Measurements from ENCODE around the gene DPF3.

Gene DPF3

DNA sequence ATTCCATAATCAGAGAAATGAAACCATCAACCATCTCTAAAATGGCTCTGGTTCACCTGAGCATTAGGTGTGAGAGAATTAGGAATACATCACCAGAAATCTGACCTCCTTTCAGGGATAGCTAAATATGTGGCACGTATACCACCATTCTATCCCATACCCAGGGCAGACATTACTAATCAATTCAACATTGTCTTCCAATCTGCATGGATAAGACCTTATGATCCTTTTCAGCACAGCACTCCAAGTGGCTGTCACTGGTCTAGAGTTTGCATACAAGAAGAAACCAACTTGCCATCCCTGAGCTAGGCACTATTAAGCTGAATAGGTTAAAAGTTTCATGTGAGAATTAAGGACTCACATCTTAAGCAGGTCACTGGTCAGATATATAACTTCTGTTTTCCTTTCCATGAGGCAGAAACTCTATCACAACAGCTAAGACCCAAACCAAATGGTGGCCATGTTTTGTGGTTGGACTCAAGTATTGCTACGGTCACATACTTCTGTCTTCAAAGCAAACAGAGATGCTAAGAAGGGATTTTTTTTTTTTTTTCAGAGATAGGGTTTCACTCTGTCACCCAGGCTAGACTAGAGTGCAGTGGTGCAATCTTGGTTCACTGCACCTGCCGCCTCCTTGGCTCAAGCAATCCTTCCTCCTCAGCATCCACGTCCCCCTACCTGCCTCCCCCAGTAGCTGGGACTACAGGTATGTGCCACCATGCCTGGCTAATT is 249.0 kb downstream of the DPF3 start:
- DNase-seq (ENCODE audit: low read depth): no peak

DNA sequence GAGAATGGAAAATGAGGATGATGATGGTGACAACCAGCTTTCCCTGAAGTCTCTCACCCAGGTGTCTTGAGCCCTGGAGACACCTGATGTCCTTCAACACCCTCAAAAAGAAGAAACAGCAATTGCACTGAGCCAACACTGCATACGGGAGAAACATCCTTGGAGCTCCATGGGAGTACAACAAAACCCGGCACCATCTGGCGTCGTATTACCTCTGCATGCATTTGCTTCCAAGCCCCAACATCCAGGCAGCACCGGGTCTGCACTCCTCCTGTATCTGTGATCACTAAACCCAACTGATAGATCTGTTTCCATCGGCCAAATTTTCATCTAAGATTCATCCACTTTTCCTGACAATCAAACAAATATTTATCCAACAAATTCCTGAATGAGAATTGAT is 249.9 kb downstream of the DPF3 start:
- no peak for DNase-seq (ENCODE audit: low read depth)

DNA sequence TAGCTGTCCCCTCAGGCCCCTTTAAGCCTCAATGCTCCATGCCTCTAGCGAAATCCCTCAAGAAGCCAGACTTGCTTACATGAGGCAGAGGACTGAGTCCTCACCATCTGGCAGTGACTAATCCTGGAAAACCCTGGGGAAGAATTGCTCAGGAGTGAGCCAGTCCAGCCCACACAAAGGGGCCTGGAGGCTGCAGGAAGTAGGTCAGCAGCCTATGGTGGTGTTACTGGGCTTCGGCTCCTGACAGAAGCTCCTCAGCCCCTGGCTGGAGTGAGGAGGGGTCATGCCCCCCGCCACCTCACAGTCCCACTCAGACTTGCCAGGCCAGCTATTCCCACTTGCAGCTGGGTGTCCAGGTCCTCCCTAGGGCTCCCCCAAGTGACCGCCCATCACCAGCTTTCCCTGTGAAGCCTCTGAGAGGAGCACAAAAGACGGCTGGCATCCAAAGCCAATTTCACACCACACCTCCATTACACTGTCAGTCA is 250.5 kb downstream of the DPF3 start:
- peak; percentile 99 for DNase-seq (ENCODE audit: low read depth)

DNA sequence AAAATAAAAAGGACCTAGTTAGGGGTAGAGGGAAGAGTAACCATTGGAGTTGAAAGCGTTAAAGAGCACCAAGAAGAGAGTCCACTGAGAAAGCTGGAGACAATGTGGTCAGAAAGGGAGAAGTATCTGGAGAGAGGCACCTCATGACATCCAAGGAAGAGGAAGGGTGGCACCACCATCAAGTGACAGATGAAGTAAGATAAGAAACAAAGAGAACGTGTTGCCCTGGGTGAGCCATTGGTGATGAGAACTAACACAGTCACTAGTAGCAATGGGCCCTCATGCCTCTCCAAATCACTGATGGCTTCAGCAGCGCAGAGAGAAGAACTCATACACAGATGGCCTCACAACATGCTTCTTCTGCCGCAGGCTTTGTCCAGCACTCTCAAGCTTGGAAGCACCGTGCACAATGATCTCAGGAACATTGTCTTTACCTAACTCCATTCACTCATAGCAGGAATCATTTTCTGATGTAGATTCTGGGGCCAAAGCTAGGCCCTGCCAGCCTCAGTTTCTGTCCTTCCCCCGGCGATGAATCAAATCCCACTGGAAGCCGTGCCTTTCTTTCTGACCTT is 252.9 kb downstream of the DPF3 start:
- no peak for DNase-seq (ENCODE audit: low read depth)

DNA sequence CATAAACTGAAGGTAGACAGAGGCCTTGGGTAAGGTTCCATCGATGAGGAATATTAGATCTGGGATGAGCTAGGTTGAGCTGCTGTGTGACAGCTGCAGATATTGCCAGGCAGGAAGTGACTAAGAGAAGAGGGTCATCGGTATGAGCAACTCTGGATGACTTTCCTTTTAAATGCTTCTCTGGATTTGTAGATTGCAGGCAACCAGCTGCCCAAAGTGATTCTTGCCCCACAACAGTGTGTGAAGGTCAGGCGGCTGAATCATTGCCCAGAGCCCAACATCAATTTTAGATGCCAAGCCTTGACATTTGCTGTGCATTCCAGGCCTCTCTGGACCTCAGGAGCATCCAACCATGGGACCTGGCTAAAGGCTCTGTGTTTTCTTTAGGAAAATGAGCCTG is 255.9 kb downstream of the DPF3 start:
- DNase-seq (ENCODE audit: low read depth): peak; percentile 72

DNA sequence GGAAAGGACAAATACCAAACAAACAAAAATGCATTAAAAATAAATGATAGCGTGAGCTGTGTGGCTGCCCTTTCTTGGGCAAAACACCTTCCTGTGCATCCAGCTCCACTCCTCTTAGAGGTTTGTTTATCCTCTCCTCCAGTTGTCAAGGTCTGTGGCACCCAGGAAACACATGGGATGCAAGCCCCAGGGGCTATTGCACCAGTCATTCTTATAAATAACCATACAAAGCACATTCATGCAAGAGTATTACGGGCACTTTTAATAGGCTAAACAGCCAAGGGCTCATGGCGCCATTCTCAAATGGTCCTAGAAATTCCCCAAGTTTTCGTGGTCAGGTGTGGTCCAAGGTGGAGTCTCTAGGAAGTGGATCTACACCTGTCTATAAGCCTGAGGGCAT is 257.0 kb downstream of the DPF3 start:
- DNase-seq (ENCODE audit: low read depth): no peak

DNA sequence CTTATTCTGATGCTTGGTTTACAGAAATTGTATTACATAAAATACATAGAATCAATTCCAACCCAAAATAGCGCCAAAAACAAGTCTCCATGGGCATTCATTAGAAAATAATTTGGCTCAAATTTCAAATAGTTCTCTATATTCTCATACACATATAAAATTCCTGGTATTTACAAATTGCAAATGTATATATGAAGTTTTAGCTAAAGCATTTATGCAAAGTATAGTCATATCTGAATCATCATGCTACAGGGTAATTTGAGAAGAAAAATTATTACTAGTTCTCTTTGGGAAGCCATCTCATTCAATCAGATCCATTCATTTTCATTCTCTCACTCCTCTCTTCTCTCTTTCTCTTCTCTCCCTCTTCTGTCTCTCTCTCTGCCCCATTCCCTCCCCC is 257.8 kb downstream of the DPF3 start:
- DNase-seq (ENCODE audit: low read depth): no peak

DNA sequence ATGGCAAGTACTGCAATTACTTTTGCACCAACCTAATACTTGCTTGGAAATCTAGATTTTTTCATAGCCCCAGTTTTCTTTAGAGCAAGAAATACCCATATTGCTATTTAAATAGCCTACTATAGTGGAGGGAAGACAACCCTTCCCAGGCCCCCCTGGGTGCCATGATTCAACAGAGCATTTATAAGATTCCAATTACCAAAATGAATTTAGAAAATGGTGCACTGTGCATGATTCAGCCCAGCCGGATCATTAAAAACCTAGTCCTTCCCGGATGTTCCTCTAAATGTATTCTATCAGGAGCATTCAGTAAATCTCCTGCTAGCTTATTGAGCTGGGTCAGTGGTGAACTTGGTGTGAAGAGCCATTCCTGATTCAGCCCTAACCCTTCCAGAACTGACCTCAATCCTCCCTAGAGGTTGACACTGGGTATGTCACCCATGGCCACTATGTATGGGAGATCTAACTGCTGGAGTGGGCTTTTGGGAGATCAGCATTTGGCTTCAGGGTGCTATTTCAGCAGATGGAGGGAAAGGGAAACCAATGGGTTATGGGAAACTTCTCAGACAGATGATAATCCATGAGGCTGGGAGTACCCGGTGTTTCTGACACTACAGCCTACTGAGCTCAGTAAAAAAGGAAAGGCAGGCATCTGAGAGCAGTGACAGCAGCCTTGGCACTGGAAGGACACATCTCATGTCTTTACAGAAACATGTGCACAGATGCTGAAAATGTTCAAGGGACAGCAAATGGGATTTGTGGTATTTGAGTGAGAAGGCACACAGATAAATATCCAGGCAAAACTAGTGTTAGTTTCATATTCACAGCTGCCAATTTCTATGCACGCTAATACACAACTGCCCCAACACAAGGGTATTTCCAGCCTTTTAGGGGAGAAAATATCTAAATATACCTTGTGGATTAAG is 258.9 kb downstream of the DPF3 start:
- no peak for DNase-seq (ENCODE audit: low read depth)

DNA sequence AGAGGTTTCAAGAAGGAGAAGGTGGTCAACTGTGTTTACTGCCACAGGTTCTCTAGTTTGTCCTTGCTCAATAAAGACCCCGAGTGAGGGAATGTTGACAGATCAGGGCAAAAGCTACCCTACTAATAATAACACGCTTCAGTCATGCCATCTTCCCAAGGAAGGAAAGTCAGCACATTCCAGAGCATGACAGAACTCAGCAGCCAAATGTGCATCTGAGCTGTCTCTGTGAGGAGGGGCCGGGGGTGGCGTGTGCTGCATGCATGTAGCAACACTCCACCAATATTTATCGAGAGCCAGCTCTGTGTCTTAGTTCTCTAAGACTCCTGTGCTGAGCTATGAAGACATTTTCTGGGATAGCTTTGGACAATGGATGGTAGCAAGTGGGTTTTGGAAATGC is 260.4 kb downstream of the DPF3 start:
- DNase-seq (ENCODE audit: low read depth): no peak

DNA sequence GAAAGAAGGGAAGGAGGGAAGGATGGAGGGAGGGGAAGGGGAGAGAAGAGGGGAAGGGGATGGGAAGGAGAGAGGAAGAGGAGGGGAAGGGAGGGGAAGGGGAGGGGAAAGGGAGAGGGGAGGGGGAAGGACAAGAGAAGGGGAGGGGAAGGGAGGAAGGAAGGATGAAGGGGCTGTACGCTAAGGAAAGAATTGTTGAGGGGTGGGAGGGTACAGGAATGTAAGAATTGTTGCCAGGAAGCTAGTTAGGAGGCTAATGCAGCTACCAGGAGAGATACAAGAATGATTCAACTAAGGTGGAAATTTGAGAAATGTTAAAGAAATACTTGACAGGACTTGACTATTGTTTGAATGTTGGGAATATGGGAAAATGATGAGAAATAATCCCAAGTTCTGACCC is 261.2 kb downstream of the DPF3 start:
- no peak for DNase-seq (ENCODE audit: low read depth)

DNA sequence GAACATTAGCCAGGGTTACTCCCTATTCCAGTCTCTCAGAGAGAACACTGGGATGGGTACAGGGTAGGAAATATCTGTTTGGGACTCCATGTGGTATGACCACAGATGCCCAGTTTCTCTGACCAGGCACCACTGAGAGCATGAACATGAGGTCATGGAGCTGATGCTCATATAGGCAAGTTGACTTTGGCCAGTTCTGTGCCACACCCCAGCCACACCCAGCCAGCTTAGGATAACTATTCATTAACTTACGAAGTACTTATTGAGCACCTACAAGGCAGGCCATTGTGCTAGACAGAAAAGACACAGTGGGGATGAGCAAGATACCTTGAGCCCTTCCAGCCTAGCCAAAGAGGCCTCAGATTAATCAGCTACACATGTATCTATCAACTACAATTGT is 262.5 kb downstream of the DPF3 start:
- no peak for DNase-seq (ENCODE audit: low read depth)

DNA sequence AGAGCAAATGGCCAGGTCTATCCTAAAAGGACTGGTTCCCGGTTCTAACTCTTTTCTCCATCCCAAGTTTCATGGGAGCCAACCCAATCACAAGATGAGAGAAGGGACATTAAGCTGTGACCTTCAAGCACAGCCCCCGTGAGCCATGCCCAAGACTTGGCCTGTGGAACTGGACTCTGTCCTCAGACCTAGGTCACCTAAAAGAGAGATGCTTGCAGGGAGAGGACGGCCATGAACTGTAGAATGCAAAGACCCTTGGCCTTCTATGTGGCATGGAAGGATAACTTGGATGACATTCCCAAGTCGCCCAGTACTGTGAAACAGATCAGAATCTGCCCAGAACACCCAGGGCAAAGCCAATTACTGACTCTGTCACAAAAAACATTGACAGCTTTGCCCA is 263.5 kb downstream of the DPF3 start:
- no peak for DNase-seq (ENCODE audit: low read depth)

DNA sequence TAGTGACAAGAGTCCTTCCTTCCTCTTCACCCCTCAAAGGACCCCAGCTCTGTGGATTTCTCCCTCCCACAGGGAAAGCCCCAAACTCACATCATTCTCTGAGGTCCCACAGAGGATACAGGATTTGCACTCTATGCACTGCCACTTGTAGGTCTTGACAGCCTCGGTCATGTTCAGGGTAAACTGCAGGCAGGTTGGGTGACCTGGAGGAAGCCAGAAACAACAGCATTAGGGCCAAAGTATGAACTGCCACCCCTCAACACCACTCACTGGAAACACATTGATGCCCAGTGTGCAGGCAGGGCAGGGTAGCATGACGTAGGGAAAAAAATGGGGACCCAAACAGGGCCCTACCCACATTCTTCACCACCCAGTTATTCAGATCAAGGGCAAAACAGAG is 264.4 kb downstream of the DPF3 start:
- DNase-seq (ENCODE audit: low read depth): no peak

DNA sequence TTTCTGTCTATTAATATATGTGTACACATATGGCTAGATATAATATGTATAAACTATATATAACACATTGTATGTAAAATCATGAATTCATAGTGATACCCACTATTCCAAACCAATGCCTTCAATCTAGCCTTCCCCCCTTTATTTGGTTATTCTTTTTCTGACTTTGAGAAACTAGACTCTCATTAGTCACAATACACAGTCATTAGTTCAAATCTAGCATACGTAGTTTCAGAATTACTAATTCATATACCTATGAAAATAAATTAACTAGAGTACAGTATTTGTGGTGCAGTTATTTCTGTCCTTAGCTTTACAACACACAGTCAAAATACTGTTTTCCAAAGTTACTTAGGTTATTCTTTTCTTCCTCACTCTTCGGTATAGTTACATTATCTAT is 268.2 kb downstream of the DPF3 start:
- no peak for DNase-seq (ENCODE audit: low read depth)

DNA sequence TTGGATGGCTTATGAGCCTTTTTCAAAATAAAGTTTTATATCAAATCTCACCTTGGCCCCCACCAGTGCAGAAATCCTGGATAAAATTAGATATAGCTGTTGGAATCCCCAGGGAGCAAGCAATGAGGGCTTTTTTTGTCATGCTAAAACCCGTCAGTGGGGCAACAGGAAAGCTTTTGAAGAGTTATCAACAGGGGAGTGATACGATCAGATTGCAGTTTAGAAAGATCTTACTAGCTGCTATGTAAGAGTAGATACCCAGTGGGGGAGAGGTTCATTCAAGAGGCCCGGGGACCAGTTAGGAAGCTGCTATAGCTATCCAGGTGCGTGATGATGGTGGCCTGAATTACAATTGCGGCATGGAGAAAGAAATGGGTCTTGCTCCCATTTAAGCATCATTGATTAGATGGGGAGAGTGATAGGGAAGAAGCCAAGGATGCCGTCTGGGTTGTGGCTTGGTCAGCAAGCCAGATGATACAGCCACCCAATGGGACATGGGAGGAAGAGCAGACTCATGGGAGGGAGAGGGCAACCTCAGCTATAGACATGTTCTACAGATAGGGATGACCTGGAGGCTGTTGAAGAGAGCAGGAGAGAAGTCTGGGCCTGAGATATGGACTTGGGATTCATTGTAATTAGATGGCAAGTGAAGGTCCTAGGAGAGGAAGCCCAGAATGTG is 272.4 kb downstream of the DPF3 start:
- DNase-seq (ENCODE audit: low read depth): no peak

DNA sequence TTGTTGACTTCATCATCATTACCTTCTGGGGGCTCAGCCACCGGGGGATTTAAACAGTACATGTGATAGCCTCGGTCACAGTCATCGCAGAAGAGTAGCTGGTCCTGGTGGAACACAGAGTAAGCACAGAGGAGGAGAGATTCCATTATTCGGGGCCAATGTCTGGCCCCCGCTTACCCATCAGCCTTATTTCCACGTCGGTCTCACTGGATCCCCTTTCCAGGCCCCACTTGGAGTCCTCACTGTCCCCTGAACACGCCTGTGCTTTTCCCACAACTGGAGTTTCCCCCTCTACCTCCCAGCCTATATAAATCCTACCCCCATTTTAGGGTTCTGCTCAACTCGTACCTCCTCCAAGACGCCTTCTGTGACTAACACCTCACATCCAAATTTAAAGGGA is 274.0 kb downstream of the DPF3 start:
- DNase-seq (ENCODE audit: low read depth): no peak

DNA sequence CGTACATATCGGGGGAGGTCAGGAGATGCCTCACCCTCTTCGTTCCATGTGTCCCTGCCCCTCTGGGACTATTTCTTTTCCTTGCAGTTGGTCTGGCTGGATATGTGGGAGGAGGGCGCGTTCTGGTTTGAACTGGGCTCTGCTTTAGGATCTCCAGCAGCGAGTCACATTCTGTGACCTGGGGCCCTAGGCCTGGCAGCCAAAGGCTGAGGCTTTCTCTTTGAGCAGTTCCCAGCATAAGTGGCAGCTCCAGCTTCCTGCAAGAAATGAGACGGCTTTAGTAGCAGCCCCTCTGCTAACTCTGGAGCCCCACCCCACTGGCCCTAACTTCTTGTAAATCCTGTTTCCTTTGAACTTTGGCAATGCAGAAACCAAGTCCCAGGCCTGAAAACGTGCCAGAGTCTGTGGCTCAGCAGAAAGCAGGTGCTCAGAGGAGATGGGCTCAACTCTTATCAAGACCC is 274.8 kb downstream of the DPF3 start:
- no peak for DNase-seq (ENCODE audit: low read depth)

DNA sequence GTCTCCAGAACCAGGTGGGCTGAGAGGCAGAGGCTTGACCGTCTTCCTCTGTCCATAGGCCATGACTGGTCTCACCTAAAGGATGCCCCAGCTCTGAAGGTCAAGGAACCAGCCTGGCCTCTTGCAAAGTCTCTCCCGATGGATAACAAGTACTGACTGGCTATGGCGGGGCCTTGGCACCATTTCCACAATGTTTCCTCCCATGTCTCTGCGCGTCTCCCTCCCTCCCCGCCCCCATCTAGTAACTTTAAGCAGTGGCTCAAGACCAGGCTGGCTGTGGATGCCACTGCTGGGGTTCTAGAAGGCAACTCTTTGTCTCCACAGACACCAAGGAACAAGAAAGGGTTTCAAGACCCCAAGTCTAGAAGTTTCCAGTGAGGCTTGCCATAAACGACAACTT is 275.5 kb downstream of the DPF3 start:
- no peak for DNase-seq (ENCODE audit: low read depth)

DNA sequence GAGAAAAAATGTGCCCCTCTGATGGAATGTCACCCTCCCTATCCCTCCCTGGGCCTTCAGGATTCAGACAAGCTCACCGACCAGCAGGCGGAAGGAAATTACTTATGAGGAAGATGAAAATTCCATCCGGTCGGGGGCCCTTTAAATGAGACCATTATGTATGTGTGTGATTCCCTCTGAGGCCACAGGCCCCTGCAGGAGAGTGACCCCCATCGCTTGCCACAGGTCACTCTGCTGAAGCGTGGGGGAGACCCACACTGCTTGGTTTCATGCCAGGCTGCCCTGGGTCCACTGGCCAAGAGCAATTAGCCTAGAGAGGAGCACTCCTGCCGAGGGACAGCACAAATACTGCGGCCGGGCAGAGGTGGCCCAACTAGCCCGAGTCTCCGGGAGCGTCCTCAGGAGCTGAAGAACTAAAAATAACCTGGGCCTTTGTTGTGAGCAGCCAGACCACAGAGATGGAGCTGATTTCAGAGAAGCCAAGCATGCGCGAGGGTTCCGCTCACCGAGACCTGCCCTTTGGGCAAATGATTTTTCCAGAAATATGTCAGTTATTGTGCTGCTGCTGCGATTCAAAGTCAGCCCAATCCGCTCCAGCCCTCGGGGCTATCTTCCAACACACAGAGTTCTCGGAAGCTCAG is 276.4 kb downstream of the DPF3 start:
- peak; percentile 52 for DNase-seq (ENCODE audit: low read depth)

DNA sequence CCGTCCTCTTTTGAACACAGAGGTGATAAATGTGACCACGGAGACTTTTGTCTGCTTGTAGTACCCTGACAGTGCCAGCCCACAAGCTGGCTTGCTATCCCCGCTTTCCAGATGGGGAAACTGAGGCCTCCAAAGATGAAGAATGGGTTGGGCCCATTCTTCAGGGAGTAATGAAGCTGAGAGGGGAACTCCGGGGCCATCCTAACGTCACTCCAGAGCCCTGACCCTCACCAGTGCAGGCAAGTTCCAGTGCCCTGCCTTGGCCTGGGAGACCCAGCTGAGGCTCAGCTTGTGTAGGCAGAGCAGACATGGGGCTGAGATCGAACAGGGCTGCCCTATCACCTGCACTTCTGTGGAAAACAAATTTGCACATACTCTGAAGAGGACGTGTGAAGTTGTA is 277.1 kb downstream of the DPF3 start:
- no peak for DNase-seq (ENCODE audit: low read depth)

DNA sequence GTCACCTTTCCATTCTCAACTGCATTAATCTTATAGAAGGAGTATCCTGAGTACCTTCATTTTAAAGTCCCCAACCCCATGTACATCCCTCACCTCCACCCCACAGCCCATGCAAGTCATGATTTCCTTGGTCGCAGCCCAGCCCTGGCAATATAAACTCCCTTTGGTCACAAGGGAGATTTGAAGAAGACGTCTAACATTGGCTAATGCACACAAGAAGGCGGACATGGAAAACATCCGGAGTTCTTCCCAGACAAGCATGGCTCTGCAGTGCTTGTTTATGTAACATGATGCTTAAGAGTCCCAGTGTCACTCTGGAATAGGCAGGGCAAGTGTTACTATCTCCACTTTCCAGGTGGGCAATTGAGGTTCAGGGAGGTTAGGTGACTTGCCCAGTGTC is 277.6 kb downstream of the DPF3 start:
- peak; percentile 67 for DNase-seq (ENCODE audit: low read depth)
